WTC11 (cell line): Measurements from ENCODE around the gene HSH2D. TPM values are rescaled to one million over a fixed set of nuclear protein-coding genes. Genes with fewer than 3 reads are reported as not detected.

Experiments used
- ATAC-seq: fragments of 200-7000 bp; cut with Tn5 transposase; 2 replicates; pipeline ENCODE4 v1.10.0; 2021; ENCODE audit warnings: mild to moderate bottlenecking, moderate library complexity
- CTCF ChIA-PET: fragments of 300-600 bp; sonication (Branson Sonifier 250); formaldehyde crosslinking; loops from one replicate; lab custom pipeline; 2021; ENCODE audit warnings: antibody characterized with exemption; lab: Charles Lee
- POLR2A ChIA-PET: fragments of 350-600 bp; sonication (Branson Sonifier 250); formaldehyde crosslinking; loops from one replicate; lab custom pipeline; 2021; ENCODE audit warnings: antibody characterized with exemption; lab: Charles Lee
- DNase-seq: peaks from one replicate; pipeline ENCODE4 v3.0.0; 2021; ENCODE audit warnings: low spot score
- H3K27ac Mint-ChIP-seq: 2 replicates; pipeline ENCODE4 v1.8.0; 2021; ENCODE audit warnings: mixed read lengths
- H3K27me3 Mint-ChIP-seq: 2 replicates; pipeline ENCODE4 v1.8.0; 2021; ENCODE audit warnings: low read depth, mild to moderate bottlenecking, moderate library complexity, mixed read lengths
- H3K36me3 Mint-ChIP-seq: 2 replicates; pipeline ENCODE4 v1.8.0; 2021; ENCODE audit warnings: mixed read lengths
- H3K4me1 Mint-ChIP-seq: 2 replicates; pipeline ENCODE4 v1.8.0; 2022; ENCODE audit warnings: mixed read lengths
- H3K4me3 Mint-ChIP-seq: 2 replicates; pipeline ENCODE4 v1.8.0; 2021; ENCODE audit warnings: mild to moderate bottlenecking, moderate library complexity, mixed read lengths
- H3K9me3 Mint-ChIP-seq: 2 replicates; pipeline ENCODE4 v1.8.0; 2021; ENCODE audit warnings: mixed read lengths
- ARID4B ChIP-seq: sonication (generic); formaldehyde crosslinking; IDR thresholded peaks from 2 replicates; pipeline ENCODE4 v1.8.0; 2023; ENCODE audit warnings: missing genetic modification reagents, mild to moderate bottlenecking, borderline replicate concordance
- ATF1 ChIP-seq: sonication (generic); formaldehyde crosslinking; IDR thresholded peaks from 2 replicates; pipeline ENCODE4 v1.8.1; 2023; ENCODE audit warnings: mild to moderate bottlenecking, moderate library complexity, missing genetic modification reagents
- CBFB ChIP-seq: sonication (generic); formaldehyde crosslinking; IDR thresholded peaks from 2 replicates; pipeline ENCODE4 v1.8.1; 2022; ENCODE audit warnings: mild to moderate bottlenecking, low read depth, missing genetic modification reagents
- CREB1 ChIP-seq: sonication (generic); formaldehyde crosslinking; IDR thresholded peaks from 2 replicates; pipeline ENCODE4 v1.8.0; 2023; ENCODE audit warnings: mild to moderate bottlenecking, missing genetic modification reagents
- ERG ChIP-seq: fragments of 250-450 bp; sonication (Bioruptor Pico); IDR thresholded peaks from 2 replicates; pipeline ENCODE4 v1.8.0; 2021; ENCODE audit warnings: mild to moderate bottlenecking
- FOXP4 ChIP-seq: sonication (generic); formaldehyde crosslinking; IDR thresholded peaks from 2 replicates; pipeline ENCODE4 v1.8.0; 2022; ENCODE audit warnings: mild to moderate bottlenecking, missing genetic modification reagents
- GABPB1 ChIP-seq: sonication (generic); formaldehyde crosslinking; IDR thresholded peaks from 2 replicates; pipeline ENCODE4 v1.8.1; 2023; ENCODE audit warnings: mild to moderate bottlenecking, missing genetic modification reagents
- JAZF1 ChIP-seq: fragments of 250-450 bp; sonication (Bioruptor Pico); IDR thresholded peaks from 2 replicates; pipeline ENCODE4 v1.9.0; 2021; ENCODE audit warnings: moderate library complexity, mild to moderate bottlenecking, inconsistent platforms
- JUN ChIP-seq: sonication (generic); formaldehyde crosslinking; IDR thresholded peaks from 2 replicates; pipeline ENCODE4 v1.8.0; 2023; ENCODE audit warnings: mild to moderate bottlenecking, missing genetic modification reagents
- KAT7 ChIP-seq: sonication (generic); formaldehyde crosslinking; IDR thresholded peaks from 2 replicates; pipeline ENCODE4 v1.8.1; 2023; ENCODE audit warnings: missing genetic modification reagents, mild to moderate bottlenecking, borderline replicate concordance
- MYBL2 ChIP-seq: sonication (generic); formaldehyde crosslinking; IDR thresholded peaks from 2 replicates; pipeline ENCODE4 v1.8.1; 2023; ENCODE audit warnings: mild to moderate bottlenecking, moderate library complexity, missing genetic modification reagents
- NR2C2 ChIP-seq: sonication (generic); formaldehyde crosslinking; IDR thresholded peaks from 2 replicates; pipeline ENCODE4 v1.8.0; 2022; ENCODE audit warnings: mild to moderate bottlenecking, missing genetic modification reagents
- PRRX2 ChIP-seq: fragments of 250-450 bp; sonication (Bioruptor Pico); IDR thresholded peaks from 2 replicates; pipeline ENCODE4 v1.8.0; 2021; ENCODE audit warnings: mild to moderate bottlenecking
- RELA ChIP-seq: sonication (generic); formaldehyde crosslinking; IDR thresholded peaks from 2 replicates; pipeline ENCODE4 v1.8.1; 2022; ENCODE audit warnings: missing genetic modification reagents, mild to moderate bottlenecking, borderline replicate concordance
- SMAD3 ChIP-seq: sonication (generic); formaldehyde crosslinking; IDR thresholded peaks from 2 replicates; pipeline ENCODE4 v1.8.0; 2022; ENCODE audit warnings: missing genetic modification reagents, mild to moderate bottlenecking, borderline replicate concordance
- SOX15 ChIP-seq: fragments of 250-450 bp; sonication (Bioruptor Pico); IDR thresholded peaks from 2 replicates; pipeline ENCODE4 v1.9.0; 2021; ENCODE audit warnings: mild to moderate bottlenecking
- ZBTB21 ChIP-seq: sonication (generic); formaldehyde crosslinking; IDR thresholded peaks from 2 replicates; pipeline ENCODE4 v1.8.1; 2023; ENCODE audit warnings: mild to moderate bottlenecking, missing genetic modification reagents, borderline replicate concordance
- ZMAT4 ChIP-seq: fragments of 250-450 bp; sonication (Bioruptor Pico); IDR thresholded peaks from 2 replicates; pipeline ENCODE4 v1.9.0; 2021; ENCODE audit warnings: mild to moderate bottlenecking
- ZNF121 ChIP-seq: sonication (generic); formaldehyde crosslinking; IDR thresholded peaks from 2 replicates; pipeline ENCODE4 v1.8.0; 2023; ENCODE audit warnings: missing genetic modification reagents
- ZNF396 ChIP-seq: fragments of 250-450 bp; sonication (Bioruptor Pico); IDR thresholded peaks from 2 replicates; pipeline ENCODE4 v1.8.0; 2021; ENCODE audit warnings: mild to moderate bottlenecking, moderate library complexity, borderline replicate concordance
- total RNA-seq: library from RNA; stranded (reverse); gene quantifications from 3 replicates; pipeline ENCODE4 v1.2.3, GENCODE V29; 2021

The HSH2D gene
- total RNA-seq, 1 experiment from 2014 or later = 1.6 TPM

- no peaks in the 10 kb centered on the region for H3K9me3 Mint-ChIP-seq
- ATAC-seq (no peak), DNase-seq (no peak)
- no peak overlapping the region for H3K27ac Mint-ChIP-seq
- POLR2A ChIA-PET = interaction anchor here (2.2 kb wide), 1 partner anchor 85 kb away, joined by 5 read pairs; no protein-coding TSS in a partner anchor
- CTCF ChIA-PET = no interaction called here
- H3K27me3 Mint-ChIP-seq = no peaks in the 10 kb centered on the region
- TF ChIP-seq JUN (CRISPR knock-in tag) = no peak
- no peak for TF ChIP-seq SOX15 (CRISPR knock-in tag)
- TF ChIP-seq SMAD3 (CRISPR knock-in tag) = no peak
- TF ChIP-seq ATF1 (CRISPR knock-in tag) = no peak
- TF ChIP-seq MYBL2 (CRISPR knock-in tag) = no peak
- TF ChIP-seq GABPB1 (CRISPR knock-in tag) = no peak
- no peaks in the 10 kb centered on the region for H3K4me1 Mint-ChIP-seq
- no peaks in the 10 kb centered on the region for H3K36me3 Mint-ChIP-seq
- H3K4me3 Mint-ChIP-seq = no peak overlapping the region
Observed at GRCh38 chr19:16160445-16160942, 17.0 kb downstream of the HSH2D start.

GRCh38 chr19:16160943-16161560 lies 17.6 kb downstream of the HSH2D start:
- H3K27ac Mint-ChIP-seq = no peak overlapping the region
- no peaks in the 10 kb centered on the region for H3K4me1 Mint-ChIP-seq
- POLR2A ChIA-PET = interaction anchor here (2.2 kb wide), 1 partner anchor 86 kb away, joined by 5 read pairs; no protein-coding TSS in a partner anchor
- H3K9me3 Mint-ChIP-seq = no peaks in the 10 kb centered on the region
- no peak for ATAC-seq
- no peak overlapping the region for H3K4me3 Mint-ChIP-seq
- CTCF ChIA-PET = interaction anchor here (0.6 kb wide), 1 partner anchor 19 kb away, joined by 4 read pairs; no protein-coding TSS in a partner anchor
- no peaks in the 10 kb centered on the region for H3K36me3 Mint-ChIP-seq
- no peak for TF ChIP-seq ERG
- TF ChIP-seq, all 79 proteins: peak for 0
- no peak for DNase-seq
- no peaks in the 10 kb centered on the region for H3K27me3 Mint-ChIP-seq

- Mint-ChIP-seq H3K27me3 (no peaks in the 10 kb centered on the region), H3K4me1 (no peaks in the 10 kb centered on the region), H3K4me3 (no peak overlapping the region), H3K36me3 (no peaks in the 10 kb centered on the region), H3K27ac (no peak overlapping the region), H3K9me3 (no peaks in the 10 kb centered on the region)
- ChIA-PET POLR2A (interaction anchor here (2.2 kb wide), 1 partner anchor 86 kb away, joined by 5 read pairs; no protein-coding TSS in a partner anchor), CTCF (interaction anchor here (0.6 kb wide), 2 partner anchors 19 to 84 kb away, joined by 3 to 4 read pairs; no protein-coding TSS in a partner anchor)
- ATAC-seq (no peak), DNase-seq (no peak)
- TF ChIP-seq PRRX2 (CRISPR knock-in tag) = no peak
- no peak for TF ChIP-seq CBFB (CRISPR knock-in tag)
- no peak for TF ChIP-seq ARID4B (CRISPR knock-in tag)
- no peak for TF ChIP-seq ZMAT4 (CRISPR knock-in tag)
- no peak for TF ChIP-seq FOXP4 (CRISPR knock-in tag)
- no peak for TF ChIP-seq CREB1 (CRISPR knock-in tag)
- TF ChIP-seq ZBTB21 (CRISPR knock-in tag) = no peak
- no peak for TF ChIP-seq JUN (CRISPR knock-in tag)
- no peak for TF ChIP-seq NR2C2
- no peak for TF ChIP-seq KAT7
- TF ChIP-seq ZNF396 (CRISPR knock-in tag) = no peak
- TF ChIP-seq RELA (CRISPR knock-in tag) = no peak
- TF ChIP-seq ZNF121 (CRISPR knock-in tag) = no peak
- no peak for TF ChIP-seq JAZF1 (CRISPR knock-in tag)
- TF ChIP-seq SMAD3 (CRISPR knock-in tag) = no peak
Observed at GRCh38 chr19:16161840-16162239, 18.4 kb downstream of the HSH2D start.
